HUES48 (cell line): ENCODE data around the gene ARPC5.
"Not testable (repeated sequence)": the region's sequence is repeated elsewhere in the genome, so short reads cannot be mapped to it uniquely, and the experiment has no call there.

Experiments used
- H3K27ac ChIP-seq: one replicate; pipeline ENCODE4 v1.7.0; 2013; ENCODE audit warnings: low read depth, low read length, inconsistent platforms
- H3K27me3 ChIP-seq: 2 replicates; pipeline ENCODE4 v1.6.1; 2013; ENCODE audit warnings: mild to moderate bottlenecking, low read length; ENCODE audit not compliant: control insufficient read depth, insufficient read depth
- H3K36me3 ChIP-seq: 2 replicates; pipeline ENCODE4 v1.6.1; 2013; ENCODE audit warnings: low read length; ENCODE audit not compliant: control insufficient read depth, insufficient read depth
- H3K4me1 ChIP-seq: 2 replicates; pipeline ENCODE4 v1.6.1; 2013; ENCODE audit warnings: mild to moderate bottlenecking, low read length; ENCODE audit not compliant: control insufficient read depth, insufficient read depth
- H3K4me3 ChIP-seq: 2 replicates; pipeline ENCODE4 v1.5.1; 2013; ENCODE audit warnings: mild to moderate bottlenecking, low read depth, low read length
- H3K9ac ChIP-seq: 2 replicates; pipeline ENCODE4 v1.6.1; 2013; ENCODE audit warnings: mild to moderate bottlenecking, low read depth, low read length, moderate library complexity
- H3K9me3 ChIP-seq: 2 replicates; pipeline ENCODE4 v1.6.1; 2013; ENCODE audit warnings: low read length; ENCODE audit not compliant: control insufficient read depth, insufficient read depth

ARPC5 gene

GRCh38 chr1:183632114-183632513 is 3.5 kb downstream of the ARPC5 start:
- peak overlapping the region; percentile 74; the same call in 1 of the 2 replicates for H3K4me3 ChIP-seq

GRCh38 chr1:183630748-183631147 is 4.8 kb downstream of the ARPC5 start:
- peaks cover 22% of the 10 kb centered on the region for H3K4me1 ChIP-seq
- peaks cover 62% of the 10 kb centered on the region for H3K36me3 ChIP-seq
- peaks cover 3% of the 10 kb centered on the region; the same call in 1 of the 2 replicates for H3K9me3 ChIP-seq
- H3K4me3 ChIP-seq = no peak overlapping the region
- no peak overlapping the region for H3K9ac ChIP-seq
- no peak overlapping the region for H3K27ac ChIP-seq
- no peaks in the 10 kb centered on the region for H3K27me3 ChIP-seq

More at GRCh38 chr1:183632114-183632513, 3.5 kb downstream of the ARPC5 start:
- Histone ChIP-seq H3K27me3 (peaks cover 9% of the 10 kb centered on the region), H3K9ac (no peak overlapping the region), H3K4me1 (peaks cover 22% of the 10 kb centered on the region), H3K36me3 (peaks cover 49% of the 10 kb centered on the region), H3K9me3 (peaks cover 3% of the 10 kb centered on the region; the same call in 1 of the 2 replicates), H3K27ac (no peak overlapping the region)

- peaks cover 18% of the 10 kb centered on the region for H3K4me1 ChIP-seq
- H3K9me3 ChIP-seq = peaks cover 3% of the 10 kb centered on the region; the same call in 1 of the 2 replicates
- H3K36me3 ChIP-seq = peaks cover 69% of the 10 kb centered on the region
These were observed 7.0 kb downstream of the ARPC5 start for GRCh38 chr1:183628537-183628936.

DNA sequence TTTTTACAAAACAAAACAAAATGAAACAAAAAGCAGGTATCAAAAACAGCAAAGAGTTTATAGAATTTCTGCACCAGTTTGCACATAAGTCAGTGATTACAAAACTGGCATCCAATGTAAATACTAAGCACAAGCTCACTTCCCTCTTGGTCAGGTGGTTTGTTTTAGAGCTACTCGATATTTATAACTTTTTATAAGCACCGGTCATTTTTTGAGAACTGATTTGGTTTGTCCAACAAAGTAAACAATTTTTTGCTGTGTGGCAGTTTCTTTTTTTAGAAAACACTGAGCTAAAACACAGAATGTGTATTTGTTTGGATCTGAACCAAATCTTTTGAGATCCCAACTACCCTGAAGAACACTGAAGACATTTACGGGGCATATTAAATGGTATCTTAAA is 9.3 kb downstream of the ARPC5 start:
- not testable (repeated sequence) for H3K27me3 ChIP-seq, H3K9me3 ChIP-seq, H3K27ac ChIP-seq, H3K4me3 ChIP-seq, H3K4me1 ChIP-seq, H3K9ac ChIP-seq
- peaks cover 56% of the 10 kb centered on the region for H3K36me3 ChIP-seq

More at GRCh38 chr1:183628537-183628936, 7.0 kb downstream of the ARPC5 start:
- H3K27me3 ChIP-seq = no peaks in the 10 kb centered on the region
- H3K9ac ChIP-seq = no peak overlapping the region
- H3K27ac ChIP-seq = no peak overlapping the region
- no peak overlapping the region for H3K4me3 ChIP-seq

DNA sequence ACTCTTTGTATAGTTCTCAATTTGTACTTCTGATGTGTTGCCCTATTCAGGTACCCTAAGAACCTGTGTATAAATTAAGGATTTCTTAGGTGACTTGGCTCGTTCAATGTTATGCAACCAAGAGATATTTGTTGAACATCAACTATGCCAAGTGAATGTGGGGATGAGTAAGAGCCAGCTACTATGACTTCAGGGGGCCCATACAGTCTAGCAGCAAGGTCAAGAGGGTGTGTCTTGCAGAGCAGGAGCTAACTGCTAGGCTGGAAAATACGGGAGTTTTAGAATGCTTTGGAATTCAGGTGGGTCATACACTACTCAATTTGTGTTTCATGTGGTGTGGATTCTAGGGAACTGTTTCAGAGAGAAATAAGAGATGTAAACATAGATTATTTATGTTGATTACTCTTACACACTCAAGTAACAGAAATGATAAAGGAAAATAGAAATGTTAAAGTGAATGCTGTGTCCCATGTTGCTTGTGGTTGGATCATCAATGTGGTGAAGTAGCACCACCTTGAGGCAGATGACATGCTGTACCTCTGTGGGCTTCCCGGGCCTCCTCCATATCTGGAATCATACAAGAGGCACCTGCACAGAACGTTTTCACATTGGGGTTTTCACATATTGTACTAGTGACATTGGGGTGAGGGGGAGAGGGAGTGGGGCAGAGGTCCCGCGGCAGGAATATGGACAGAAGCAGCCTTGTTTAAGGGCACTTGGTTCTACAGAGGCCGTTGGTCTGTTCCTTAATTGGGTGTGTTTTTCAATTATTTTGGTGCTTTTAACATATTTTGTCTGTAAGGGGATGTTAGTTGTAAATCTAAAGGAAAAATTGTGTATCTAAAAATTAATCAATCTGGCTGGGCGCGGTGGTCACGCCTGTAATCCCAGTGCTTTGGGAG is 12.4 kb downstream of the ARPC5 start:
- no peaks in the 10 kb centered on the region for H3K27me3 ChIP-seq
- no peak overlapping the region for H3K27ac ChIP-seq
- no peaks in the 10 kb centered on the region for H3K9me3 ChIP-seq
- H3K4me3 ChIP-seq = no peak overlapping the region
- peaks cover 27% of the 10 kb centered on the region for H3K36me3 ChIP-seq
- H3K4me1 ChIP-seq = peaks cover 29% of the 10 kb centered on the region
- H3K9ac ChIP-seq = no peak overlapping the region

DNA sequence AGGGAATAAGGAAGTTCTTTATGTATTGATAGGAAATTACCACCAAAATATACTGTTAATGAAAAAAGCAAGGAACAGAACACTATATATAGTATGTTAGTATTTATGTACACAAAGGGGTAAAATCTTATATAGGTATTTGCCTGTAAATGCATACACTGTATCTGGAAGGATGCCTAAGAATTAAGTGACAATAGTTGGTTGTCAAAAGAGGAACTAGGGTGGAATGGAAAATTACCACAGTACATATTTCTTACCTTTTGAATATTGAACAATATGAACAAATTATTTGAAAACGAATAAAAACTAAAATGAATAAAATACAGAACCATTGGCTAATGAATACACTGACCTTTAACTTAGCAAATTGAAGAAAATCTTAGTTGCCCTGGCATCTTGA is 13.6 kb downstream of the ARPC5 start:
- peaks cover 29% of the 10 kb centered on the region for H3K4me1 ChIP-seq
- no peaks in the 10 kb centered on the region for H3K9me3 ChIP-seq
- no peak overlapping the region for H3K27ac ChIP-seq
- H3K9ac ChIP-seq = no peak overlapping the region
- no peak overlapping the region for H3K4me3 ChIP-seq
- H3K36me3 ChIP-seq = peaks cover 19% of the 10 kb centered on the region
- H3K27me3 ChIP-seq = no peaks in the 10 kb centered on the region

DNA sequence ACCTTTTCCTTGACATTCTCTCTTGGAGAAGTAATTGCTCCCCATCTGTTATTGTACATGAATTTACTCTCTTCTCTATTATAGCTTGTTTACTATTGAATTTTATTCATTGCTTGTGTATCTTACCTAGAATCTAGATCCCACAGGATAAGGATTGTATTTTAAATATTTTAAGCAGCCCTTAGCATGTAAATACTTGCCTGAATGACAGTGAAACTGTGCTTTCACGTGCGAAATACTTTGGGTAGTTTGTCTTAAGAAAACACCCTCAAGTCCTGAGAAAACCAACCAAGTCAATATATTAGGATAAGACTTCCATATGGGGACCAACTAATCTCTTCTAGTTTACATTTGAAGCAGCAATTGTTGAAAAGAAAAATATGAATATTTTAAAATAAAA is 15.3 kb downstream of the ARPC5 start:
- Histone ChIP-seq H3K9ac (no peak overlapping the region), H3K36me3 (peaks cover 6% of the 10 kb centered on the region), H3K27me3 (no peaks in the 10 kb centered on the region), H3K4me1 (peaks cover 29% of the 10 kb centered on the region), H3K9me3 (no peaks in the 10 kb centered on the region), H3K4me3 (no peak overlapping the region), H3K27ac (no peak overlapping the region)

DNA sequence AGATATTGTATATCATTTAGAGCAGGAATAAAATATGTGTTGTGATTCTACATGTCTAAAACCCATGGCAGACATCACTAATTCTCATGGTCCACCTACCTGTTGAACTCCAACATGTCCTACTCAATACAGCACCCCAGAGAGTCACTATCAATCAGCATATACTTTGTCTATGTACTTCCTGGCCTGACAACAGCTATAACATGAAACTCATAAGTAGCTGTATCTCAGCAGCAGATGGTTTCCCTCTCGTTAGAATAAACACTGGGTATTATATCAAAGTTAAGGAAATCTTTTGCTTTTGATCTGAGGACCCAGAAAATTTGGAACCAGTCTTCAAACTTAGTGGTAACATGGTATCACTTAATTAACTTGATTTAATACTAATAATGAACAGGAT is 15.8 kb downstream of the ARPC5 start:
- Histone ChIP-seq H3K4me1 (peaks cover 29% of the 10 kb centered on the region), H3K4me3 (no peak overlapping the region), H3K27ac (peak overlapping the region; percentile 1), H3K9me3 (no peaks in the 10 kb centered on the region), H3K36me3 (peaks cover 3% of the 10 kb centered on the region), H3K27me3 (no peaks in the 10 kb centered on the region), H3K9ac (no peak overlapping the region)

DNA sequence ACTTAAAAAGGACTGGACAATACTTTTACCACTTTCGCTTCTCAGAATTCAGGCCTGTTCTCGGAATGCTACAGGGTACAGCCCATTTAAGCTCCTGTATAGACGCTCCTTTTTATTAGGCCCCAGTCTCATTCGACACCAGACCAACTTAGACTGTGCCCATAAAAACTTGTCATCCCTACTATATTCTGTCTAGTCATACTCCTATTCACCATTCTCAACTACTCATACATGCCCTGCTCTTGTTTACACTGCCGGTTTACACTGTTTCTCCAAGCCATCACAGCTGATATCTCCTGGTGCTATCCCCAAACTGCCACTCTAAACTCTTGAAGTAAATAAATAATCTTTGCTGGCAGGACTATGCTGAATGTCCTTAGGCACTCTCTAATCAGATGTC is 17.4 kb downstream of the ARPC5 start:
- H3K27ac ChIP-seq, H3K9ac ChIP-seq, H3K36me3 ChIP-seq, H3K4me3 ChIP-seq, H3K27me3 ChIP-seq, H3K9me3 ChIP-seq: not testable (repeated sequence)
- H3K4me1 ChIP-seq = peaks cover 29% of the 10 kb centered on the region

GRCh38 chr1:183612975-183613374 is 22.6 kb downstream of the ARPC5 start:
- H3K9ac ChIP-seq, H3K4me3 ChIP-seq, H3K4me1 ChIP-seq, H3K27me3 ChIP-seq, H3K9me3 ChIP-seq, H3K36me3 ChIP-seq, H3K27ac ChIP-seq: not testable (repeated sequence)

DNA sequence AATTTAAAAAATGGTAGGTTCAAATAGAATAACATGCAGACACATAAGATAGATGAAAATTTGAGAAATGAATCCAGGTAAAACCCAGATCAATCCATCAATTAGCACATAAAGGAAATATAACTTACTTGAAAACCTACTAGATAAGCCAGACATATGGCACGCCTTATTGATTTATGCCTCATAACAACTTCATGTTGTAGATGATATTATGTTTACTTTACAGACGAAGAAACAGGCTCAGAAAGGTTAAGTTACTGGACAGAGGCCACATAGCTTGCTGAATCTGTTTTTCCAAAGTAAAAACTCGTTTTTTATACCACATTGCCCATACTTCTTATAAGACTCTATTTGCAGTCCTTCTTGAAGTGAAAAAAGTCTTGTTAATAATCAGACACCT is 23.2 kb downstream of the ARPC5 start:
- H3K9me3 ChIP-seq = no peaks in the 10 kb centered on the region
- H3K4me1 ChIP-seq = no peaks in the 10 kb centered on the region
- H3K4me3 ChIP-seq = no peak overlapping the region
- no peak overlapping the region for H3K9ac ChIP-seq
- no peaks in the 10 kb centered on the region for H3K36me3 ChIP-seq
- H3K27ac ChIP-seq = no peak overlapping the region
- H3K27me3 ChIP-seq = no peaks in the 10 kb centered on the region
